Measurements from ENCODE around the gene IRF2BP2. TPM values are rescaled to one million over a fixed set of nuclear protein-coding genes. Genes with fewer than 3 reads are reported as not detected.

IRF2BP2 gene
- total RNA-seq, 1 experiment from 2014 or later, result 122 TPM

DNA sequence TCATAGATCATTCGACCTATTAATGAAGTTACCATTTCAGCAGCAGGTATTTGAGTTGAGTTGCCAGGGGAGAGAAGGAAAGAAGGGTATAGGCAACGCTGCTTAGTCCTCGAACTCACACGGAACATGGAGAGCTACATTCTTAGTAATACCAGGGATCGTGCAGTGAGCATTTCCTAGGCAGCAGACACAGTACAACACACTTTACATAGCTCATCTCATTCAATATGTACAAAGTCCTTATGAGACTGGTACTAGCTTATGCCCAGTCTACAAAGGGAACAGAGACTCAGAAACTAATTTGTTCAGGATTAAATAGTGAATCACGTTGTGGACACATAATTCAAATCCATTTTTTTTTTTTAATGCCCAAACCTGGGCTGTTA is 25.6 kb downstream of the IRF2BP2 start:
- ChIA-PET CTCF (interaction anchor here (0.6 to 0.7 kb wide), 2 partner anchors 70 to 379 kb away, joined by 3 to 4 read pairs; no protein-coding TSS in a partner anchor), POLR2A (ENCODE audit: unreplicated experiment) (no interaction called here)
- TF ChIP-seq EZH2 (IDR thresholded peaks at IDR 0.05; ENCODE audit: low read depth), result no peak
- TF ChIP-seq, protein P1, sequence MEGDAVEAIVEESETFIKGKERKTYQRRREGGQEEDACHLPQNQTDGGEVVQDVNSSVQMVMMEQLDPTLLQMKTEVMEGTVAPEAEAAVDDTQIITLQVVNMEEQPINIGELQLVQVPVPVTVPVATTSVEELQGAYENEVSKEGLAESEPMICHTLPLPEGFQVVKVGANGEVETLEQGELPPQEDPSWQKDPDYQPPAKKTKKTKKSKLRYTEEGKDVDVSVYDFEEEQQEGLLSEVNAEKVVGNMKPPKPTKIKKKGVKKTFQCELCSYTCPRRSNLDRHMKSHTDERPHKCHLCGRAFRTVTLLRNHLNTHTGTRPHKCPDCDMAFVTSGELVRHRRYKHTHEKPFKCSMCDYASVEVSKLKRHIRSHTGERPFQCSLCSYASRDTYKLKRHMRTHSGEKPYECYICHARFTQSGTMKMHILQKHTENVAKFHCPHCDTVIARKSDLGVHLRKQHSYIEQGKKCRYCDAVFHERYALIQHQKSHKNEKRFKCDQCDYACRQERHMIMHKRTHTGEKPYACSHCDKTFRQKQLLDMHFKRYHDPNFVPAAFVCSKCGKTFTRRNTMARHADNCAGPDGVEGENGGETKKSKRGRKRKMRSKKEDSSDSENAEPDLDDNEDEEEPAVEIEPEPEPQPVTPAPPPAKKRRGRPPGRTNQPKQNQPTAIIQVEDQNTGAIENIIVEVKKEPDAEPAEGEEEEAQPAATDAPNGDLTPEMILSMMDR (conservative IDR thresholded peaks at IDR 0.05), result no peak
- no peaks in the 10 kb centered on the region for H3K79me2 ChIP-seq (ENCODE audit: low read depth)
- H3K9me2 ChIP-seq (ENCODE audit: insufficient read depth), result no peaks in the 10 kb centered on the region
- no peaks in the 10 kb centered on the region for H3K4me1 ChIP-seq (replicated peaks; ENCODE audit: insufficient read depth)
- no TSS peak for BruUV-seq (replicated peaks)
- H4K20me1 ChIP-seq (ENCODE audit: insufficient read depth), result no peaks in the 10 kb centered on the region
- no peaks in the 10 kb centered on the region for H3K36me3 ChIP-seq (ENCODE audit: low read depth)
- no peak for DNase-seq
- H2AFZ ChIP-seq, result no peak overlapping the region
- no peak overlapping the region for H3K4me2 ChIP-seq
- H3F3A ChIP-seq (ENCODE audit: insufficient read depth, low read depth), result no peaks in the 10 kb centered on the region
- H3K27ac ChIP-seq, result no peak overlapping the region
- H3K4me3 ChIP-seq, result no peak overlapping the region
- H3K9me3 ChIP-seq (ENCODE audit: insufficient read depth, low read depth), result no peaks in the 10 kb centered on the region
- intact Hi-C loops (cut with micrococcal nuclease; ENCODE audit: unreplicated experiment), result no loop called here
- H3K27me3 ChIP-seq (ENCODE audit: insufficient read depth, low read depth), result no peaks in the 10 kb centered on the region

DNA sequence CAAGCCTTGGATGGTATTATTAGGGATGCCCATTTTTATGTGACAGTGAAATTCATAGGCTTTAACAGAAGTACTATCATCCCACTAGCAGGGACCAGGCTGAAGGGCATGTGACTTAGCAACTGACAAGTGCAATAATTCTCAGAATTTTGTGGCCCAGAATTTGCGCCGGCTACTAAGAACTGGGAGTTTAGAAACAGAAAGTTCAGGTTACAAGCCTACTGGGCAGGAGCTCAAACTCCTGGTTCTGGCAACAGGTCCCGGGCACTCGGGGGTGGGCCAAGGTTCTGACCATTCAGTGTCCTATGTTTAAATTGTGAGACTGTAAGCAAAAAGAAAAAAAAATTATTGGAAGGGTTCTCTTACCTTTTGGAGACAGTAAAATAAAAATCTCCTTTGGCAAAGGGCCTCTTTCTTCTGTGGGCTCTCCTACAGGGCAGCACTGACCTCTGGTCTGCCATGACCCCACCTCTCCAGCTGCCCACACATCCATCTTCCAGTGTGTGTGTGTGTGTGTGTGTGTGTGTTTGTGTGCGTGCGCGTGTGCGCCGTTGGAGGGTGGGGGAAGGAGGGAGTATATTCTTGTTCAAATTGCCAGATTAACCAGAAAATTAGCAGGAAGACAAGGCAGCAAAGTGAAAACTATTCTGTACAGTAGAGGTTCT is 26.1 kb downstream of the IRF2BP2 start:
- Histone ChIP-seq H3K9me2 (ENCODE audit: insufficient read depth) (no peaks in the 10 kb centered on the region), H3K9me3 (ENCODE audit: insufficient read depth, low read depth) (no peaks in the 10 kb centered on the region), H3K4me1 (replicated peaks; ENCODE audit: insufficient read depth) (no peaks in the 10 kb centered on the region), H3K27ac (no peak overlapping the region), H3K27me3 (ENCODE audit: insufficient read depth, low read depth) (no peaks in the 10 kb centered on the region), H3F3A (ENCODE audit: insufficient read depth, low read depth) (no peaks in the 10 kb centered on the region), H4K20me1 (ENCODE audit: insufficient read depth) (no peaks in the 10 kb centered on the region), H2AFZ (no peak overlapping the region), H3K4me2 (no peak overlapping the region), H3K36me3 (ENCODE audit: low read depth) (no peaks in the 10 kb centered on the region), H3K4me3 (no peak overlapping the region), H3K79me2 (ENCODE audit: low read depth) (no peaks in the 10 kb centered on the region)
- no peak for TF ChIP-seq EZH2 (IDR thresholded peaks at IDR 0.05; ENCODE audit: low read depth)
- TF ChIP-seq, protein P1 (conservative IDR thresholded peaks at IDR 0.05), result no peak
- CTCF ChIA-PET, result interaction anchor here (0.6 kb wide), 1 partner anchor 70 kb away, joined by 4 read pairs; no protein-coding TSS in a partner anchor
- DNase-seq, result no peak
- intact Hi-C loops (cut with micrococcal nuclease; ENCODE audit: unreplicated experiment), result no loop called here
- POLR2A ChIA-PET (ENCODE audit: unreplicated experiment), result no interaction called here
- BruUV-seq (replicated peaks), result no TSS peak

DNA sequence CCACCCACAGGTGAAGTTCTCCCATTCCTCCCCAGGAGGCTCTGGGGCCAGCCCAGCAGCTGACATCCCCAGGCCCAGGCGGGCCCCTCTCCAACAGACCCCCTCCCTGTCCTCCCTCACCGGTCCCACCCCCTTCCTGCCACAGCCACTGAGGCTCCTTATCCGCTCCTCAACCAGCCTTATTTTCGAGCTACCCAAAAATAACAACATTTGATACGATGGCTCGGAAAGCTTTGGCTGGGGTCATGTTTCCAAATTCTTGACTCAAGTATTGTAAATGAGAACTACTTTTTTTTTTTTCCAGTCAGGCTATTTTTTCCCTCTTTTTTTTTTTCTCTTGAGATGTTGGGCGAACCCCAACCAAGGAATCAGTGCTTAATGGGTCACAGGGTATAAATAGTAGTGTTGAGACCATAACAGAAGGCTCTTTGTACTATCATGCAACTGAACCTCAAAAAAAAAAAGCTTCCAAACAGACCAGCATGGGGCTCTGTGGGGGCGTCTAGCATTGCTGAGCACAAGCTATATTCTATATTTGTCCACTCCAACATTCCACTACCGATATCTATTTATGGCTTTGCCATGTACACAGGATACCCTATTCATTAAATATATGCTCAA is 27.2 kb downstream of the IRF2BP2 start:
- Histone ChIP-seq H3K36me3 (ENCODE audit: low read depth) (no peaks in the 10 kb centered on the region), H3K27ac (no peak overlapping the region), H3F3A (ENCODE audit: insufficient read depth, low read depth) (no peaks in the 10 kb centered on the region), H3K4me2 (no peak overlapping the region), H3K9me3 (ENCODE audit: insufficient read depth, low read depth) (no peaks in the 10 kb centered on the region), H3K4me3 (no peak overlapping the region), H3K79me2 (ENCODE audit: low read depth) (no peaks in the 10 kb centered on the region), H3K9me2 (ENCODE audit: insufficient read depth) (no peaks in the 10 kb centered on the region), H3K27me3 (ENCODE audit: insufficient read depth, low read depth) (no peaks in the 10 kb centered on the region), H4K20me1 (ENCODE audit: insufficient read depth) (no peaks in the 10 kb centered on the region), H3K4me1 (replicated peaks; ENCODE audit: insufficient read depth) (no peaks in the 10 kb centered on the region), H2AFZ (no peak overlapping the region)
- POLR2A ChIA-PET (ENCODE audit: unreplicated experiment), result interaction anchor here (0.6 kb wide), 2 partner anchors 42 to 395 kb away, joined by 3 read pairs; no protein-coding TSS in a partner anchor
- BruUV-seq (replicated peaks), result no TSS peak
- TF ChIP-seq EZH2 (IDR thresholded peaks at IDR 0.05; ENCODE audit: low read depth), result no peak
- TF ChIP-seq, protein P1 (conservative IDR thresholded peaks at IDR 0.05), result no peak
- intact Hi-C loops (cut with micrococcal nuclease; ENCODE audit: unreplicated experiment), result no loop called here
- CTCF ChIA-PET, result no interaction called here
- no peak for DNase-seq

Measured in PC-9 (cell line).